Vagina (tissue), 2 donors: ENCODE results near the gene RNF26. TPM values are rescaled to one million over a fixed set of nuclear protein-coding genes. Genes with fewer than 3 reads are reported as not detected.

Source experiments
- DNase-seq, 2 donors: peaks; one replicate each; pipeline ENCODE4 v3.0.0-alpha.2; 2017; ENCODE audit errors: extremely low spot score in 2 of 2
- H3K27ac ChIP-seq: fragments of 200-600 bp; sonication (generic); one replicate; pipeline ENCODE4 v1.5.1; 2019
- H3K27me3 ChIP-seq: fragments of 200-600 bp; sonication (generic); one replicate; pipeline ENCODE4 v1.5.1; 2019
- H3K36me3 ChIP-seq, 2 donors: fragments of 200-600 bp; sonication (generic); one replicate each; pipeline ENCODE4 v1.5.1; 2017 to 2019
- H3K4me1 ChIP-seq: fragments of 200-600 bp; sonication (generic); one replicate; pipeline ENCODE4 v1.5.1; 2019
- H3K4me3 ChIP-seq, 2 donors: fragments of 200-600 bp; sonication (generic); 1 replicate in 1 of 2; 2 replicates in 1 of 2; pipeline ENCODE4 v1.5.1; 2016 to 2019
- H3K9me3 ChIP-seq: fragments of 200-600 bp; sonication (generic); one replicate; pipeline ENCODE4 v1.5.1; 2019
- POLR2A ChIP-seq, 2 donors: fragments of 450-650 bp; IDR thresholded peaks; one replicate each; pipeline ENCODE4 v1.6.1; 2017; ENCODE audit warnings: antibody characterized with exemption in 2 of 2, mild to moderate bottlenecking in 2 of 2, moderate library complexity in 2 of 2
- POLR2AphosphoS5 ChIP-seq, 2 donors: sonication (generic); formaldehyde crosslinking; IDR thresholded peaks; one replicate each; pipeline ENCODE4 v1.9.0; 2017; ENCODE audit warnings: antibody characterized with exemption in 2 of 2, mild to moderate bottlenecking in 2 of 2, low read depth in 1 of 2; ENCODE audit not compliant: insufficient read depth in 1 of 2
- intact Hi-C: fragments of 100-400 bp; cut with DNase I; formaldehyde crosslinking; loops from one replicate; pipeline ENCODE4 v1.15.1; 2023
- total RNA-seq: library from RNA; depleted of rRNA; stranded (reverse); fragments of >200 nt; gene quantifications from one replicate; pipeline ENCODE4 v1.2.3, GENCODE V29; 2016
- TF ChIP-seq, protein P1 (sequence below), 3 experiments: fragments of 450-650 bp in 2 of 3; fragments of 200-600 bp in 1 of 3; sonication (generic) in 1 of 3; IDR thresholded peaks; one replicate each; pipeline ENCODE4 v1.5.1; 2017 to 2019; ENCODE audit warnings: antibody characterized with exemption in 3 of 3, mild to moderate bottlenecking in 2 of 3, moderate library complexity in 2 of 3

The RNF26 gene
- total RNA-seq, 1 donor from 2014 or later: 19.6 TPM

DNA sequence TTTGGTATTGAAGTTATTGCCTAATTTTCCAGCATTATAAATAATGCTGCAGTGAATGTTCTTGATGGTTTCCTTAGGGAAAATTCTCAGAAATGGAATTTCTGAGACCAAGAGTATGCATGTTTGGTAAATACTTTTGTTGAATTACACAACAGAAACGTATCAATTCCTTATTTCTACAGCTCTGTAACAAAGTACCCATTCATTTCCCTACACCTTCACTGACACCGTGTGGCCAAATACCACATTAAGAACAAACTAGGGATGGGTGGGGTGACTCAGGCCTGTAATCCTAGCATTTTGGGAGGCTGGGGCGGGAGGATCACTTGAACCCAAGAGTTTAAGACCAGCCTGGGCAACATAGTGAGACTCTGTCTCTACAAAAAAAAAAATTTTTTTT is 39.1 kb upstream of the RNF26 start:
- TF ChIP-seq, protein P1, sequence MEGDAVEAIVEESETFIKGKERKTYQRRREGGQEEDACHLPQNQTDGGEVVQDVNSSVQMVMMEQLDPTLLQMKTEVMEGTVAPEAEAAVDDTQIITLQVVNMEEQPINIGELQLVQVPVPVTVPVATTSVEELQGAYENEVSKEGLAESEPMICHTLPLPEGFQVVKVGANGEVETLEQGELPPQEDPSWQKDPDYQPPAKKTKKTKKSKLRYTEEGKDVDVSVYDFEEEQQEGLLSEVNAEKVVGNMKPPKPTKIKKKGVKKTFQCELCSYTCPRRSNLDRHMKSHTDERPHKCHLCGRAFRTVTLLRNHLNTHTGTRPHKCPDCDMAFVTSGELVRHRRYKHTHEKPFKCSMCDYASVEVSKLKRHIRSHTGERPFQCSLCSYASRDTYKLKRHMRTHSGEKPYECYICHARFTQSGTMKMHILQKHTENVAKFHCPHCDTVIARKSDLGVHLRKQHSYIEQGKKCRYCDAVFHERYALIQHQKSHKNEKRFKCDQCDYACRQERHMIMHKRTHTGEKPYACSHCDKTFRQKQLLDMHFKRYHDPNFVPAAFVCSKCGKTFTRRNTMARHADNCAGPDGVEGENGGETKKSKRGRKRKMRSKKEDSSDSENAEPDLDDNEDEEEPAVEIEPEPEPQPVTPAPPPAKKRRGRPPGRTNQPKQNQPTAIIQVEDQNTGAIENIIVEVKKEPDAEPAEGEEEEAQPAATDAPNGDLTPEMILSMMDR (IDR thresholded peaks at IDR 0.05): no peak
- TF ChIP-seq POLR2AphosphoS5 (IDR thresholded peaks at IDR 0.05; ENCODE audit: insufficient read depth in 1 of 2, low read depth in 1 of 2): no peak
- TF ChIP-seq POLR2A (IDR thresholded peaks at IDR 0.05): no peak
- Histone ChIP-seq H3K27me3 (no peaks in the 10 kb centered on the region), H3K4me1 (no peaks in the 10 kb centered on the region), H3K4me3 (no peak overlapping the region), H3K27ac (no peak overlapping the region), H3K9me3 (no peaks in the 10 kb centered on the region), H3K36me3 (peaks cover 0 to 47% of the 10 kb centered on the region in 2 donors)
- intact Hi-C loops: no loop called here
- no peak for DNase-seq

DNA sequence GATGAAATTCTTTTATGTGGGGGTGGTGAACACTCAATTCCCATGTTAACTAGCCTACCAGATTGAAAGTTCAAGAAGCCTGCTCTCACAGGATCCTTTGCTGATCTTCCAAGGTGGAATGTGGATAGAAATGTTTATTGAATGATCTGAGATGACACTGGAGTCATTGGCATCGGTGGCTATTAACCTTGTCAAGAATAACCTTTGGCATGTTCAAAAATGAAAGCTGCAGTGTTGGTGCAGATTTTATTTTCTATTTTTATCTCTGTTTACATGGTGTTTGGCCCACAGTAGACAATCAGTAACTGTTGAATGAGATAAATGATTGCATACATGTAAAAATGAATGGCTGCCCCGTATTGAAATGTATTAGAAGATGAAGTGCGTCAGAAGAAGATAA is 36.4 kb upstream of the RNF26 start:
- Histone ChIP-seq H3K9me3 (no peaks in the 10 kb centered on the region), H3K27me3 (no peaks in the 10 kb centered on the region), H3K36me3 (peaks cover 0 to 50% of the 10 kb centered on the region in 2 donors), H3K27ac (no peak overlapping the region), H3K4me1 (no peaks in the 10 kb centered on the region), H3K4me3 (no peak overlapping the region)
- DNase-seq: no peak
- intact Hi-C loops: no loop called here
- TF ChIP-seq, protein P1 (IDR thresholded peaks at IDR 0.05): no peak
- TF ChIP-seq POLR2A (IDR thresholded peaks at IDR 0.05) (no peak), POLR2AphosphoS5 (IDR thresholded peaks at IDR 0.05; ENCODE audit: insufficient read depth in 1 of 2, low read depth in 1 of 2) (no peak)

DNA sequence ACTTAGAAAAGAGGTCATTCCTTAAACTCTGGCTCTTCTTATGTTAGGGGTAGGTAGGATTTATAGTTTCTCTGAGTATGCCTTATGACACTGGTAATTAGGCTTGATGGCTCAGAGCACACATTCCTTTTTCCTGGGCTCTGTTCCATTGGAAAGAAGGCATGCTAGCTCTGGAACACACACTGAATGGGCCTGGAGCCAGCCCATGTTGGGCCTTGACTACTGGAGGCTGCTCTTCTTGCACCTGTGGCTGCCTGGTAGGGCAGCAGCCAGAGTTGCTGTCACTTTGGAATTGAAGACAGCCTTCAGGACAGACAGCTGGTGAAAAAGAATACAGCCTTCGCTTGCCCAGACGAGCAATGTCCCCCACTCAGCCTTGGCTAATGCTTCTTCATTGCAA is 35.6 kb upstream of the RNF26 start:
- Histone ChIP-seq H3K36me3 (peaks cover 0 to 57% of the 10 kb centered on the region in 2 donors), H3K27me3 (no peaks in the 10 kb centered on the region), H3K4me3 (no peak overlapping the region), H3K9me3 (no peaks in the 10 kb centered on the region), H3K27ac (no peak overlapping the region), H3K4me1 (no peaks in the 10 kb centered on the region)
- intact Hi-C loops: no loop called here
- DNase-seq: no peak
- TF ChIP-seq, protein P1 (IDR thresholded peaks at IDR 0.05): no peak
- TF ChIP-seq POLR2A (IDR thresholded peaks at IDR 0.05): no peak
- no peak for TF ChIP-seq POLR2AphosphoS5 (IDR thresholded peaks at IDR 0.05; ENCODE audit: insufficient read depth in 1 of 2, low read depth in 1 of 2)

DNA sequence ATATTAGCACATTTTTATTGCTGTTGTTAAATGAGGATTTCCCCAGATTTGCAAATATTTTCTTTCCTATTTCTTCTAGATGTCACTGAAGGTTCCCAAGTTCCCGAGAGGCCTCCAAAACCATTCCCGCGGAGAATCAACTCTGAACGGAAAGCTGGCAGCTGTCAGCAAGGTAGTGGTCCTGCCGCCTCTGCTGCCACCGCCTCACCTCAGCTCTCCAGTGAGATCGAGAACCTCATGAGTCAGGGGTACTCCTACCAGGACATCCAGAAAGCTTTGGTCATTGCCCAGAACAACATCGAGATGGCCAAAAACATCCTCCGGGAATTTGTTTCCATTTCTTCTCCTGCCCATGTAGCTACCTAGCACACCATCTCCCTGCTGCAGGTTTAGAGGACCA is 34.9 kb upstream of the RNF26 start:
- Histone ChIP-seq H3K4me1 (no peaks in the 10 kb centered on the region), H3K27ac (no peak overlapping the region), H3K4me3 (no peak overlapping the region), H3K27me3 (no peaks in the 10 kb centered on the region), H3K9me3 (no peaks in the 10 kb centered on the region), H3K36me3 (peaks cover 0 to 58% of the 10 kb centered on the region in 2 donors)
- intact Hi-C loops: no loop called here
- TF ChIP-seq POLR2A (IDR thresholded peaks at IDR 0.05): no peak
- TF ChIP-seq POLR2AphosphoS5 (IDR thresholded peaks at IDR 0.05; ENCODE audit: insufficient read depth in 1 of 2, low read depth in 1 of 2): no peak
- TF ChIP-seq, protein P1 (IDR thresholded peaks at IDR 0.05): no peak
- no peak for DNase-seq

DNA sequence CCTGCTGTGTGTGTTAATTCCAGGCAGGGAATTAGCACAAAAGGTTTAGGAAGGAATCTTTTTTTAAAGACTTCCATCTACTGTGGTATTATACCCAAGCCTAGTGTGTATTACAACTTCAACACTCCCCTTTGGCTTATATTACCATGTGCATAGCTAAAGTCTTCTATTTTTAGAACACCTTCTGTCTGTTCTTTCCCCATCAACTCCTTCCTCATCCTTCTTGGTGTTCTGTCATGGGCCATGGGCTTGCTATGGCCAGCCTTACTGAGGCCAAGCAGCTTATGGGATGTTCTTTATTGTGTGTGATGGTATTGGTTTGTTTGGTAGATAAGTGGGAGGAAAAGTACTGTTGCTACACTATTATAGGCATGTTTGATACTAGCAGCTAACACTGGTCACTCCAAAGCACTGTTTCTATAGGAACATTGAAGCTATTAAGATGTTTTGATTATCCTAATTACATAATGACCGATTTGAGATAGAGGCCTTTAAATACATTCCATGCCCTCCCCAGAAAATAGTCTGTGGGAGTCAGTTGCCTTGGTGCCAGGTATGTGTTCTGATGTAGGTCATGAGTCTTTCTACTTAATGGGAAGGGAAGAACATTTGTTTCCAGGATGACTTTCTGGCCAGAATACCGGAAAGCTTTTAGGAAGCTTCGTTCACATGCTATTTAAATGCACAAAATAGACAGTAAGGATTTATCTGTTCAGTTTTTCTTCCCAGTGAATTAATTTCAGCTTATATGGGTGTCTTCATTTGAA is 33.9 kb upstream of the RNF26 start:
- Histone ChIP-seq H3K27ac (no peak overlapping the region), H3K36me3 (peaks cover 0 to 58% of the 10 kb centered on the region in 2 donors), H3K27me3 (no peaks in the 10 kb centered on the region), H3K4me1 (no peaks in the 10 kb centered on the region), H3K9me3 (no peaks in the 10 kb centered on the region), H3K4me3 (no peak overlapping the region)
- intact Hi-C loops: no loop called here
- TF ChIP-seq POLR2A (IDR thresholded peaks at IDR 0.05) (no peak), POLR2AphosphoS5 (IDR thresholded peaks at IDR 0.05; ENCODE audit: insufficient read depth in 1 of 2, low read depth in 1 of 2) (no peak)
- TF ChIP-seq, protein P1 (IDR thresholded peaks at IDR 0.05): no peak
- DNase-seq: no peak
